ENCODE measurements around the gene AAMDC.
"Not testable (repeated sequence)": the region's sequence is repeated elsewhere in the genome, so short reads cannot be mapped to it uniquely, and the experiment has no call there.

The AAMDC gene

GRCh38 chr11:77908835-77909234 is 87.9 kb downstream of the AAMDC start:
- no peak overlapping the region for H2AFZ ChIP-seq (ENCODE audit: low read depth, low read length, severe bottlenecking)
- H3K9ac ChIP-seq (ENCODE audit: low read length), result no peak overlapping the region
- no peak overlapping the region for H3K27ac ChIP-seq (ENCODE audit: low read depth, low read length)
- no peaks in the 10 kb centered on the region for H3K9me3 ChIP-seq (ENCODE audit: insufficient read depth, low read length)
- TF ChIP-seq CTCF (IDR thresholded peaks at IDR 0.05; ENCODE audit: insufficient read depth, low read length, poor library complexity, severe bottlenecking), result no peak
- no peak for TF ChIP-seq EZH2phosphoT487 (conservative IDR thresholded peaks at IDR 0.05; ENCODE audit: low read length)
- H3K79me2 ChIP-seq (ENCODE audit: insufficient read depth, low read length), result no peaks in the 10 kb centered on the region
- no peak overlapping the region for H3K4me3 ChIP-seq (ENCODE audit: insufficient read depth, low read length, poor library complexity, severe bottlenecking)
- peaks cover 10% of the 10 kb centered on the region; the same call in 1 of the 2 replicates for H3K36me3 ChIP-seq (ENCODE audit: low read length)
- no peaks in the 10 kb centered on the region for H3F3A ChIP-seq (ENCODE audit: insufficient read depth)
- H4K20me1 ChIP-seq (ENCODE audit: low read depth, low read length), result no peaks in the 10 kb centered on the region
- no peak overlapping the region for H3K4me2 ChIP-seq (ENCODE audit: low read depth, low read length, poor library complexity, severe bottlenecking)
- H3K9me2 ChIP-seq (replicated peaks; ENCODE audit: insufficient read depth, low read length), result no peaks in the 10 kb centered on the region
- no peaks in the 10 kb centered on the region for H3K27me3 ChIP-seq (ENCODE audit: low read length)

- Histone ChIP-seq H3K36me3 (ENCODE audit: low read length) (peaks cover 10% of the 10 kb centered on the region; the same call in 1 of the 2 replicates), H4K20me1 (ENCODE audit: low read depth, low read length) (no peaks in the 10 kb centered on the region), H3K27ac (ENCODE audit: low read depth, low read length) (no peak overlapping the region), H3F3A (ENCODE audit: insufficient read depth) (no peaks in the 10 kb centered on the region), H3K9ac (ENCODE audit: low read length) (no peak overlapping the region), H3K79me2 (ENCODE audit: insufficient read depth, low read length) (no peaks in the 10 kb centered on the region), H3K4me3 (ENCODE audit: insufficient read depth, low read length, poor library complexity, severe bottlenecking) (no peak overlapping the region), H2AFZ (ENCODE audit: low read depth, low read length, severe bottlenecking) (no peak overlapping the region), H3K4me2 (ENCODE audit: low read depth, low read length, poor library complexity, severe bottlenecking) (no peak overlapping the region), H3K9me3 (ENCODE audit: insufficient read depth, low read length) (no peaks in the 10 kb centered on the region), H3K9me2 (replicated peaks; ENCODE audit: insufficient read depth, low read length) (no peaks in the 10 kb centered on the region), H3K27me3 (ENCODE audit: low read length) (no peaks in the 10 kb centered on the region)
- no peak for TF ChIP-seq CTCF (IDR thresholded peaks at IDR 0.05; ENCODE audit: insufficient read depth, low read length, poor library complexity, severe bottlenecking)
- no peak for TF ChIP-seq EZH2phosphoT487 (conservative IDR thresholded peaks at IDR 0.05; ENCODE audit: low read length)
These were observed 88.3 kb downstream of the AAMDC start for GRCh38 chr11:77909277-77909676.

GRCh38 chr11:77910828-77911227 is 89.9 kb downstream of the AAMDC start:
- H3K36me3 ChIP-seq (ENCODE audit: low read length), result not testable (repeated sequence)

GRCh38 chr11:77913608-77914306 is 92.8 kb downstream of the AAMDC start:
- H3K9me3 ChIP-seq (ENCODE audit: insufficient read depth, low read length); H4K20me1 ChIP-seq (ENCODE audit: low read depth, low read length); H3F3A ChIP-seq (ENCODE audit: insufficient read depth); H3K27ac ChIP-seq (ENCODE audit: low read depth, low read length); H3K4me2 ChIP-seq (ENCODE audit: low read depth, low read length, poor library complexity, severe bottlenecking); H3K79me2 ChIP-seq (ENCODE audit: insufficient read depth, low read length); H3K27me3 ChIP-seq (ENCODE audit: low read length); H3K4me3 ChIP-seq (ENCODE audit: insufficient read depth, low read length, poor library complexity, severe bottlenecking); H2AFZ ChIP-seq (ENCODE audit: low read depth, low read length, severe bottlenecking); H3K9me2 ChIP-seq (replicated peaks; ENCODE audit: insufficient read depth, low read length); H3K9ac ChIP-seq (ENCODE audit: low read length); H3K36me3 ChIP-seq (ENCODE audit: low read length): not testable (repeated sequence)

More at GRCh38 chr11:77910828-77911227, 89.9 kb downstream of the AAMDC start:
- H3K79me2 ChIP-seq (ENCODE audit: insufficient read depth, low read length); H3K4me3 ChIP-seq (ENCODE audit: insufficient read depth, low read length, poor library complexity, severe bottlenecking); H3F3A ChIP-seq (ENCODE audit: insufficient read depth); H3K9me3 ChIP-seq (ENCODE audit: insufficient read depth, low read length); H3K27ac ChIP-seq (ENCODE audit: low read depth, low read length); H3K4me2 ChIP-seq (ENCODE audit: low read depth, low read length, poor library complexity, severe bottlenecking); H2AFZ ChIP-seq (ENCODE audit: low read depth, low read length, severe bottlenecking); H4K20me1 ChIP-seq (ENCODE audit: low read depth, low read length); H3K27me3 ChIP-seq (ENCODE audit: low read length); H3K9me2 ChIP-seq (replicated peaks; ENCODE audit: insufficient read depth, low read length); H3K9ac ChIP-seq (ENCODE audit: low read length): not testable (repeated sequence)

GRCh38 chr11:77914307-77914791 is 93.4 kb downstream of the AAMDC start:
- not testable (repeated sequence) for H3K4me3 ChIP-seq (ENCODE audit: insufficient read depth, low read length, poor library complexity, severe bottlenecking); H2AFZ ChIP-seq (ENCODE audit: low read depth, low read length, severe bottlenecking); H3K9me2 ChIP-seq (replicated peaks; ENCODE audit: insufficient read depth, low read length); H3F3A ChIP-seq (ENCODE audit: insufficient read depth); H3K27ac ChIP-seq (ENCODE audit: low read depth, low read length); H3K36me3 ChIP-seq (ENCODE audit: low read length); H3K79me2 ChIP-seq (ENCODE audit: insufficient read depth, low read length); H3K9ac ChIP-seq (ENCODE audit: low read length); H3K27me3 ChIP-seq (ENCODE audit: low read length); H4K20me1 ChIP-seq (ENCODE audit: low read depth, low read length); H3K4me2 ChIP-seq (ENCODE audit: low read depth, low read length, poor library complexity, severe bottlenecking); H3K9me3 ChIP-seq (ENCODE audit: insufficient read depth, low read length)

- H3F3A ChIP-seq (ENCODE audit: insufficient read depth); H3K9me2 ChIP-seq (replicated peaks; ENCODE audit: insufficient read depth, low read length); H3K79me2 ChIP-seq (ENCODE audit: insufficient read depth, low read length); H3K4me2 ChIP-seq (ENCODE audit: low read depth, low read length, poor library complexity, severe bottlenecking); H3K4me3 ChIP-seq (ENCODE audit: insufficient read depth, low read length, poor library complexity, severe bottlenecking); H3K9ac ChIP-seq (ENCODE audit: low read length); H2AFZ ChIP-seq (ENCODE audit: low read depth, low read length, severe bottlenecking); H3K27ac ChIP-seq (ENCODE audit: low read depth, low read length); H4K20me1 ChIP-seq (ENCODE audit: low read depth, low read length); H3K9me3 ChIP-seq (ENCODE audit: insufficient read depth, low read length); H3K36me3 ChIP-seq (ENCODE audit: low read length); H3K27me3 ChIP-seq (ENCODE audit: low read length): not testable (repeated sequence)
These were observed 96.8 kb downstream of the AAMDC start for GRCh38 chr11:77917713-77918112.
